LHCN-M2 (cell line): ENCODE measurements around the gene TSPAN16. TPM values are rescaled to one million over a fixed set of nuclear protein-coding genes. Genes with fewer than 3 reads are reported as not detected.

Experiments used
- total RNA-seq: library from RNA; depleted of rRNA; stranded (reverse); fragments of >200 nt; gene quantifications from 2 replicates; pipeline ENCODE4 v1.2.3, GENCODE V29; 2014; rRNA removed

TSPAN16 gene
- total RNA-seq, 1 experiment from 2014 or later, result not detected

Other genes starting within 250 kb of the TSPAN16 start
- 48.3 and 64.4 TPM in 2 replicates for gene LDLR, start 206.7 kb upstream of the TSPAN16 start, total RNA-seq
- gene SPC24, start 140.4 kb upstream of the TSPAN16 start, total RNA-seq, result 105 and 142 TPM in 2 replicates
- gene KANK2, start 98.6 kb upstream of the TSPAN16 start, total RNA-seq, result 336 and 345 TPM in 2 replicates
- not detected in 2 replicates for gene ANGPTL8, start 56.5 kb upstream of the TSPAN16 start, total RNA-seq
- 19.4 and 33.0 TPM in 2 replicates for gene DOCK6, start 33.6 kb upstream of the TSPAN16 start, total RNA-seq
- 1.3 and 1.5 TPM in 2 replicates for gene RAB3D, start 43.5 kb downstream of the TSPAN16 start, total RNA-seq
- 158 and 174 TPM in 2 replicates for gene TMEM205, start 50.1 kb downstream of the TSPAN16 start, total RNA-seq
- 2.8 and 3.6 TPM in 2 replicates for gene CCDC159, start 50.4 kb downstream of the TSPAN16 start, total RNA-seq
- 25.1 and 31.7 TPM in 2 replicates for gene PLPPR2, start 59.3 kb downstream of the TSPAN16 start, total RNA-seq
- gene SWSAP1, start 78.5 kb downstream of the TSPAN16 start, total RNA-seq, result 1.5 and 2.2 TPM in 2 replicates
- 7.7 and 8.3 TPM in 2 replicates for gene EPOR, start 88.2 kb downstream of the TSPAN16 start, total RNA-seq
- 3.2 and 5.6 TPM in 2 replicates for gene RGL3, start 123.2 kb downstream of the TSPAN16 start, total RNA-seq
- 0.38 and 0.75 TPM in 2 replicates for gene ODAD3, start 139.0 kb downstream of the TSPAN16 start, total RNA-seq
- gene PRKCSH, start 139.5 kb downstream of the TSPAN16 start, total RNA-seq, result 164 and 193 TPM in 2 replicates
- not detected in 2 replicates for gene ELAVL3, start 184.9 kb downstream of the TSPAN16 start, total RNA-seq
- 7.3 and 12.0 TPM in 2 replicates for gene ZNF653, start 209.7 kb downstream of the TSPAN16 start, total RNA-seq
- gene ECSIT, start 233.0 kb downstream of the TSPAN16 start, total RNA-seq, result 24.8 and 32.1 TPM in 2 replicates
- gene CNN1, start 242.7 kb downstream of the TSPAN16 start, total RNA-seq, result 0.58 and 1.0 TPM in 2 replicates